Nucleus accumbens (tissue), 56 donors: Measurements from ENCODE around the gene PHC2.

ENCODE experiments used
- DNase-seq, 56 donors: peaks; one replicate each; lab custom pipeline; 2025; lab: John Stamatoyannopoulos, UW

The PHC2 gene

GRCh38 chr1:33426916-33427315, 4.0 kb downstream of the PHC2 start:
- no peak for DNase-seq

DNA sequence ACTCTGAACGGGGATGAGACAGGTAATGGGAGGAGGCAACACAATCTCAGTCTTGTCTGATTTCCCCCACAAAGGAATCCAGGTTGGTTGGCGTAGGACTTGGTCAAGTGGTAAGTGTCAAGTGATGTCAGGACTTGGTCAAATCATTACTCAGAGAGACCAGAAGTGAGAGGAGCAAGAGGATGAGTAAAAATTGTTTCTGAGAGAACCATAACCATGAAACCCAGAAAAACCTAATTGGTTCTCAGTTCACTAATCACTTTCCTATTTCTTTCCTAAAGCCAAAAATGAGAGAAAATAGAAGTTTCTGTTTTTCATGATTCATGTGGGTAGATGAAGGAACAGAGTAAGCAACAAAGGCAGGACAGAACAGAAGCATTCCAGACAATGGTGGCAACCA, 5.0 kb downstream of the PHC2 start:
- no peak for DNase-seq

- no peak for DNase-seq
Measured at GRCh38 chr1:33424610-33425009, 6.3 kb downstream of the PHC2 start.

- no peak for DNase-seq
Measured at GRCh38 chr1:33424205-33424604, 6.7 kb downstream of the PHC2 start.

GRCh38 chr1:33420870-33421775, 9.8 kb downstream of the PHC2 start:
- no peak for DNase-seq

DNA sequence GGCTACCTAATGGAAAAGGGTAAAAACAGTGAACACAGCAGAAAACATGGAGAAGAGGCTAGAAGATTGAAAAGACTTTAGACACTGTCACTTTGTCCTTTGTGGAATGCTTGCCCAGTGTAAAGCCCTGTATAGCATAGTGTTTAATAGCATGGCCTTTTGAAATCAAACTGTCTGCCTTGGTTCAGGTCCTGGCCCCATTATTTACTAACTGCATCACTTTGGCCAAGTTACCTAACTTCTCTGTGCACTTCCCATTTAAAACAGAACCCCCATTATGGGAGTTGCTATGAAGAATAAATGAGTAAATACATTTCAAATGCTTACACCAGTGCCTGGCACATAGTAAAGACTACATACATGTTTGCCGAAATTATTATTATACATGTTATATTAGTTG, 12.1 kb downstream of the PHC2 start:
- no peak for DNase-seq

DNA sequence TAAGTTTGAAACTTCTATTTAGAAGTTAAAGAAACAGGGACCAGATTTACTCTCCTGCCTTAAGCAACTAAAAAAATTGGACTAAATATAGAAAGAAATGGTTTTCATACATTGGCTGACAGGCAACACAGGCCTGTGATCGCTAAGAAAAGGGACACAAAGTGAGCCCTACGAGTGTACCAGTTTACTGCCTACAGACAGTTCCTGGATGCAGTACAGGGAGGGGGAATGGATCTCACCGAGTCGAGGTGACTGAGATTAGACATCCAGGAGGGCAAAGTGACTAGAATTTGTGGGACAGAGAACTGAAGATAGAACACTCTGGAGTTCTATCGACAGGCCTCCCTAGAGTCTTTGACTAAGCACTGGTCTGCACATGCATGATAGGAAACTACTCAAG, 16.0 kb downstream of the PHC2 start:
- DNase-seq, result no peak

GRCh38 chr1:33410091-33410701, 20.7 kb downstream of the PHC2 start:
- DNase-seq, result peak in 18 of 56 donors; percentile 1 to 62 (median 25)

DNA sequence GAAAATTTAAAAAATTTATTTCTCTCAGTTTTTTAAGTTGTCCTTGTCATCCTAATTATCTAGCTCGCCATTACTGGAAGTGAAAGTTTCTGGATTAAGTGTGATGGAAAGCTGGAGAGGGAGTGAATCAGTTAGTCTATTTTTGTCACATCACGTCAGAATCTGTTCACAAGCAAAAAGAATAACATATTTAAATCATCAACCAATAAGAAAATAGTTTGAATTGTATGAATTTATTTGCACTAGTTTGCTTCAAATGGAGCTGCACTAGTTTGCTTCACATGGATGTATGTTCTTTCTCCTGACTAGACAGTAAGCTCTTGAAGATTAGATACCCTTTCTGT, 22.8 kb downstream of the PHC2 start:
- no peak for DNase-seq

GRCh38 chr1:33407352-33408092, 23.4 kb downstream of the PHC2 start:
- no peak for DNase-seq

DNA sequence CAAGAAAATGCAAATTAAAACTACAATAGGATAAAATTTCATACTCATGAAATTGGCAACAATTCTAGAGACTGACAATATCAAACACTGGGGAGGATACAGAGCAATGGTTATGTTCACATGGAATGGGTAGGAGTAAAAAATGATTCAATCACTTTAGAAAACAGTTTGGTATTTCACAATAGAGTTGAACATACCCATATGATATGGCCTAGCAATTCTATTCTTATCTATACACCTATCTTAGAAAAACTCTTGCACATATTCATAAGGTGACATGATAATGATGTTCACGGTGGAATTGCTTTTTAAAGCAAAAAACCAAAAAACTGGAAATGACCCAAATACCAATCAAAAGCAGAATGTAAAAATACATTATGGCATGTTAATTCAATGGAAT, 28.7 kb downstream of the PHC2 start:
- no peak for DNase-seq

GRCh38 chr1:33401471-33401870, 29.4 kb downstream of the PHC2 start:
- no peak for DNase-seq

- no peak for DNase-seq
Measured at GRCh38 chr1:33400153-33400911, 30.6 kb downstream of the PHC2 start.

- no peak for DNase-seq
Measured at GRCh38 chr1:33399375-33399774, 31.5 kb downstream of the PHC2 start.

DNA sequence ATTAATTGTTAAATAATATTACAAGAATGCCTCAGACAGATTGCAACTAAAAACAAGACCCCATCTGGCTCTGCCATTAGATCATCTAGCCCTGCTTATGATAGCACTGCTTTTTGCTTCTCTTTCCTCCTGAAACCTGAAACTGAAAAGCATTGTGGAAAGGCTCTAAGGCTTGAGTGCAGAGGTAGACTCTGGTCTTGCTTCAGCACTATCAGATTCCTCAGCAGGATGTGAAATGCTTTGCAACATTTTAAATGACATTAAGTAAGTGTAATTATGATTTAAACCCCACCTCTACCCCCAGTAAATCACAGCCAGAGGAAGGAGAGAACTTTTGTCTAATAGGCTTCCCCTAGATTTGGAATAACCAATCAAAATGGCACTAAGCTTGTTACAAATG, 32.9 kb downstream of the PHC2 start:
- DNase-seq, result no peak

- DNase-seq, result no peak
Measured at GRCh38 chr1:33397125-33397506, 33.8 kb downstream of the PHC2 start.

DNA sequence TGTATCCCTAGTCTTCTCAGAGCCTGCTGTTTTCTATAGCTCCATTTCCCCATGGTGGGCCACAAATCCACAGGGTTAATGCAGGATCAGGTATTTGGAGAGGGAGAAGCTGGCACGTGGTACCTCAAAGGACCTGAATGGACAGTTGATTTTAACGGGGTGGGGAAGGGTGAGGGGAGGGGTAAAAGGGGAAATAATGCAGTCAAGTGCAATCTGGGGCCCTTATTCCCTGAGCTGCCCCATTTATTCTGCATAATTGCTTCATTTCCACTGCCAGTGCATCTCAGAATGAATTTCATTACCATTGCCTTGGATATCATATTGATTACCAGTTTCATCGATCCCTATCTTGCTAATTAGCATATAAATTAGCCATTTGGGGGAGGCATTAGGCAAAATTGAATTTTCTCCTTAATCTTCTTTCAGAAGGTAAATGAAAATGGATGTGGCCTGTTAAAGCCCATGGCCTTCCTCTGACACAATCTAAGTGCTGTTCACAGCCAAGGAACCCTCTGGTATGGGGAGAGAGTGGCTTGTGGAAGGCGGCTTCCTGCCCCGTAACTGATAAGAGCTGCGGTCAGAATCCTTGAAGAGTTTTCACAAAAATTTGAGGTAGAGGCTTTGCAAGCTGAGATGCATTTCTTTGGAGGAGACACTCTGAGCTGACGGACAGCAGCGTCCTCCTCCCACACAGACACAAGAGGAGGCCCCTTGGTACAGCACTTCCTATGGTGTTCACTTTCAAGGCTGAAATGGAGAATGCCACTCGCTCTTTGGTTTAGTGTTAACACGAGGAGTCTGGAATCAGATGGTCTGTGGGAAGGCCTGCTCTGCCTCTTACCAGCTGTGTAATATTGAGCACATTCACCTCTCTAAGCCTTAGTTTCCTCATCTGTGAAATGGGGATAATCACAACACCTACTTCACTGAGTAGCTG, 34.4 kb downstream of the PHC2 start:
- no peak for DNase-seq

- no peak for DNase-seq
Measured at GRCh38 chr1:33394770-33395169, 36.1 kb downstream of the PHC2 start.

DNA sequence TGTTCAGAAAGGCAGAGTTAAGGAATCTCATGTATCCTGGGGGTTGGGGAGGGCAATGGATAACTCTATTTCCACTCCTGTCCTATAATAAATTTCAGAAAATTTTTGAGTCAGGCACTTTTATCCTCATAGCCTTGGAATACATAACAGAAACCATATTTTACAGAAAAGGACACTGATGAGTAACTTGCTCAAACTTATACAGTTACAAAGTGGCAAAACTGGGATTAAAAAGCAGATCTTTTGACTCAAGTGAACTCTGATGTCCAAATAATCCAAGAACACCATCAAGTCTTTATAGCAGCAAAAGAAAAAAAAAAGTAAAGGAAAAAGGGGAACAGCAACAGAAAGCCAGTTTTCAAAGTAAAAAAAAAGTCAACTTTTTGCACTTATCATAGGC, 36.9 kb downstream of the PHC2 start:
- DNase-seq, result no peak

DNA sequence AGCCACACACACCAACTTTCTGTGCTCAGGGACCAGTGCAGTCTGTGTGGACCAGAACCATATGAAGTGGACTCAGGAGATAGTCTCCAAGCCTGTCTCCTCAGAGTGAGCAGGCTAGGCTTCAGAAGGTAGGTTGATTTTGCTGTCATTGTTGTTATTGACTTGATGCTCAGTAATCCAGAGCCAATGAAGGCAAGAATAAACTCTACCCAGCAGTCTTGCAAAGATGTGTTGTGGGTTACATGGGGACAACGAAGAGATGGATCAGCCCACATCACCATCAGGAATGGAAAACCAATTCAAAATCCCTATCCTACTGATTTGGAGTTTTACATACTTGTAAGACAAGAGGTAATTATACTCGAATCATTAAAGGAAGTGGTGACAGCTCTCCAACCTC, 37.4 kb downstream of the PHC2 start:
- DNase-seq, result no peak
